CD4-positive, alpha-beta T cell treated with Interleukin-17A for 1 hour (primary cell): ENCODE data around the gene CDKAL1.
"Not testable (repeated sequence)": the region's sequence is repeated elsewhere in the genome, so short reads cannot be mapped to it uniquely, and the experiment has no call there.

ENCODE experiments used
- DNase-seq: peaks from one replicate; pipeline ENCODE4 v3.0.0-alpha.2; 2020

The CDKAL1 gene

GRCh38 chr6:20534295-20535262 lies at the start of gene CDKAL1:
Gene CDKAL1, plus strand, starts transcription at chr6:20534457. Its CDS starts 11,894 bp downstream, at chr6:20546351.
- DNase-seq = peak; percentile 94

GRCh38 chr6:20486641-20487040 lies 47.6 kb upstream of the CDKAL1 start:
- no peak for DNase-seq

- no peak for DNase-seq
Measured at GRCh38 chr6:20487669-20488375, 46.4 kb upstream of the CDKAL1 start.

GRCh38 chr6:20490591-20490990 lies 43.7 kb upstream of the CDKAL1 start:
- no peak for DNase-seq

- no peak for DNase-seq
Measured at GRCh38 chr6:20492099-20492498, 42.2 kb upstream of the CDKAL1 start.

GRCh38 chr6:20497216-20498040 lies 36.8 kb upstream of the CDKAL1 start:
- no peak for DNase-seq

- DNase-seq = no peak
Measured at GRCh38 chr6:20498041-20498385, 36.2 kb upstream of the CDKAL1 start.

- DNase-seq = no peak
Measured at GRCh38 chr6:20509212-20509611, 25.0 kb upstream of the CDKAL1 start.

GRCh38 chr6:20511852-20512251 lies 22.4 kb upstream of the CDKAL1 start:
- no peak for DNase-seq

- DNase-seq = not testable (repeated sequence)
Measured at GRCh38 chr6:20525208-20525607, 9.0 kb upstream of the CDKAL1 start.

- peak; percentile 72 for DNase-seq
Measured at GRCh38 chr6:20529086-20529448, 5.2 kb upstream of the CDKAL1 start.

- no peak for DNase-seq
Measured at GRCh38 chr6:20532881-20533280, 1.4 kb upstream of the CDKAL1 start.

GRCh38 chr6:20533746-20534294 lies 437 bp upstream of the CDKAL1 start:
- no peak for DNase-seq

- no peak for DNase-seq
Measured at GRCh38 chr6:20538131-20538662, 3.9 kb downstream of the CDKAL1 start.

- DNase-seq = no peak
Measured at GRCh38 chr6:20538907-20539306, 4.7 kb downstream of the CDKAL1 start.

- DNase-seq = no peak
Measured at GRCh38 chr6:20539387-20539786, 5.1 kb downstream of the CDKAL1 start.

- no peak for DNase-seq
Measured at GRCh38 chr6:20540683-20541082, 6.4 kb downstream of the CDKAL1 start.

- no peak for DNase-seq
Measured at GRCh38 chr6:20541382-20541781, 7.1 kb downstream of the CDKAL1 start.

- no peak for DNase-seq
Measured at GRCh38 chr6:20542927-20543602, 8.8 kb downstream of the CDKAL1 start.

- no peak for DNase-seq
Measured at GRCh38 chr6:20548264-20548663, 14.0 kb downstream of the CDKAL1 start.

- DNase-seq = not testable (repeated sequence)
Measured at GRCh38 chr6:20549398-20549797, 15.1 kb downstream of the CDKAL1 start.

GRCh38 chr6:20554326-20554725 lies 20.1 kb downstream of the CDKAL1 start:
- no peak for DNase-seq
